ENCODE measurements around the gene UBL3. TPM values are rescaled to one million over a fixed set of nuclear protein-coding genes. Genes with fewer than 3 reads are reported as not detected.

The UBL3 gene
- total and polyA plus RNA-seq, 10 of the 15 experiments (the other 5 are each of a cell fraction or from before 2014, with no cell fraction given) = 5.5 to 13.7 (median 10.6) TPM

DNA sequence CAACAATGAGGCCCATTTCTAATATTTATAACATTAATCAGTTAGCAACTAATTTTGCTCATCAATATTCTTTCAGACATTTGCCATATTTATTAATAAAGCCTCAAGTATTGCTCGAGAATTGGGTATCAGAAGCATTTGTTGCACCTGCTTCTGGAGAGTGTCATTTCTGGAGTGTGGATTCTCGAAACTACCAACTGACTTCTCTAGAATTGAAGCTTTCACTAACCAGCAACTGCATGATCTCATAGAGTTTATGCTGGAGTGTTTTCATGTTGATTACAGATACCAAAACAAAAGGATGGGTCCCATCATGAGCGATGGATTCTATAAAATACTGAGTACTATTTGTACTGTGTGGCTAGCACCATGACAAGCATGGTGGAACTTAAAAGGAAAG is 133.9 kb downstream of the UBL3 start:
- H3K27ac ChIP-seq (ENCODE audit: control insufficient read depth, insufficient read depth) = no peak overlapping the region
- no peak overlapping the region for H3K4me3 ChIP-seq
- TF ChIP-seq, protein P1, sequence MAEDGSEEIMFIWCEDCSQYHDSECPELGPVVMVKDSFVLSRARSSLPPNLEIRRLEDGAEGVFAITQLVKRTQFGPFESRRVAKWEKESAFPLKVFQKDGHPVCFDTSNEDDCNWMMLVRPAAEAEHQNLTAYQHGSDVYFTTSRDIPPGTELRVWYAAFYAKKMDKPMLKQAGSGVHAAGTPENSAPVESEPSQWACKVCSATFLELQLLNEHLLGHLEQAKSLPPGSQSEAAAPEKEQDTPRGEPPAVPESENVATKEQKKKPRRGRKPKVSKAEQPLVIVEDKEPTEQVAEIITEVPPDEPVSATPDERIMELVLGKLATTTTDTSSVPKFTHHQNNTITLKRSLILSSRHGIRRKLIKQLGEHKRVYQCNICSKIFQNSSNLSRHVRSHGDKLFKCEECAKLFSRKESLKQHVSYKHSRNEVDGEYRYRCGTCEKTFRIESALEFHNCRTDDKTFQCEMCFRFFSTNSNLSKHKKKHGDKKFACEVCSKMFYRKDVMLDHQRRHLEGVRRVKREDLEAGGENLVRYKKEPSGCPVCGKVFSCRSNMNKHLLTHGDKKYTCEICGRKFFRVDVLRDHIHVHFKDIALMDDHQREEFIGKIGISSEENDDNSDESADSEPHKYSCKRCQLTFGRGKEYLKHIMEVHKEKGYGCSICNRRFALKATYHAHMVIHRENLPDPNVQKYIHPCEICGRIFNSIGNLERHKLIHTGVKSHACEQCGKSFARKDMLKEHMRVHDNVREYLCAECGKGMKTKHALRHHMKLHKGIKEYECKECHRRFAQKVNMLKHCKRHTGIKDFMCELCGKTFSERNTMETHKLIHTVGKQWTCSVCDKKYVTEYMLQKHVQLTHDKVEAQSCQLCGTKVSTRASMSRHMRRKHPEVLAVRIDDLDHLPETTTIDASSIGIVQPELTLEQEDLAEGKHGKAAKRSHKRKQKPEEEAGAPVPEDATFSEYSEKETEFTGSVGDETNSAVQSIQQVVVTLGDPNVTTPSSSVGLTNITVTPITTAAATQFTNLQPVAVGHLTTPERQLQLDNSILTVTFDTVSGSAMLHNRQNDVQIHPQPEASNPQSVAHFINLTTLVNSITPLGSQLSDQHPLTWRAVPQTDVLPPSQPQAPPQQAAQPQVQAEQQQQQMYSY (CRISPR knock-in tag; IDR thresholded peaks at IDR 0.05) = no peak
- TF ChIP-seq BCL11A (IDR thresholded peaks at IDR 0.05; ENCODE audit: low read depth, low read length) (no peak), BHLHE40 (IDR thresholded peaks at IDR 0.05; ENCODE audit: borderline replicate concordance in 1 of 2, low read depth in 2 of 2, low read length in 1 of 2) (no peak), SIX5 (IDR thresholded peaks at IDR 0.05; ENCODE audit: low read depth, low read length, severe bottlenecking) (no peak), NFIC (IDR thresholded peaks at IDR 0.05; ENCODE audit: low read depth, low read length) (peak; percentile 39; the same call in 1 of the 2 replicates), RUNX3 (IDR thresholded peaks at IDR 0.05; ENCODE audit: low read length) (peak; percentile 13; the same call in 1 of the 2 replicates), STAT1 (conservative IDR thresholded peaks at IDR 0.05) (no peak), JUNB (IDR thresholded peaks at IDR 0.05) (peak; percentile 86), SREBF1 (IDR thresholded peaks at IDR 0.05; ENCODE audit: low read length) (no peak)
- TF ChIP-seq, protein P2, sequence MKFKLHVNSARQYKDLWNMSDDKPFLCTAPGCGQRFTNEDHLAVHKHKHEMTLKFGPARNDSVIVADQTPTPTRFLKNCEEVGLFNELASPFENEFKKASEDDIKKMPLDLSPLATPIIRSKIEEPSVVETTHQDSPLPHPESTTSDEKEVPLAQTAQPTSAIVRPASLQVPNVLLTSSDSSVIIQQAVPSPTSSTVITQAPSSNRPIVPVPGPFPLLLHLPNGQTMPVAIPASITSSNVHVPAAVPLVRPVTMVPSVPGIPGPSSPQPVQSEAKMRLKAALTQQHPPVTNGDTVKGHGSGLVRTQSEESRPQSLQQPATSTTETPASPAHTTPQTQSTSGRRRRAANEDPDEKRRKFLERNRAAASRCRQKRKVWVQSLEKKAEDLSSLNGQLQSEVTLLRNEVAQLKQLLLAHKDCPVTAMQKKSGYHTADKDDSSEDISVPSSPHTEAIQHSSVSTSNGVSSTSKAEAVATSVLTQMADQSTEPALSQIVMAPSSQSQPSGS (IDR thresholded peaks at IDR 0.05; ENCODE audit: low read length) = peak; percentile 18; the same call in 1 of the 2 replicates
- TF ChIP-seq, protein P3, sequence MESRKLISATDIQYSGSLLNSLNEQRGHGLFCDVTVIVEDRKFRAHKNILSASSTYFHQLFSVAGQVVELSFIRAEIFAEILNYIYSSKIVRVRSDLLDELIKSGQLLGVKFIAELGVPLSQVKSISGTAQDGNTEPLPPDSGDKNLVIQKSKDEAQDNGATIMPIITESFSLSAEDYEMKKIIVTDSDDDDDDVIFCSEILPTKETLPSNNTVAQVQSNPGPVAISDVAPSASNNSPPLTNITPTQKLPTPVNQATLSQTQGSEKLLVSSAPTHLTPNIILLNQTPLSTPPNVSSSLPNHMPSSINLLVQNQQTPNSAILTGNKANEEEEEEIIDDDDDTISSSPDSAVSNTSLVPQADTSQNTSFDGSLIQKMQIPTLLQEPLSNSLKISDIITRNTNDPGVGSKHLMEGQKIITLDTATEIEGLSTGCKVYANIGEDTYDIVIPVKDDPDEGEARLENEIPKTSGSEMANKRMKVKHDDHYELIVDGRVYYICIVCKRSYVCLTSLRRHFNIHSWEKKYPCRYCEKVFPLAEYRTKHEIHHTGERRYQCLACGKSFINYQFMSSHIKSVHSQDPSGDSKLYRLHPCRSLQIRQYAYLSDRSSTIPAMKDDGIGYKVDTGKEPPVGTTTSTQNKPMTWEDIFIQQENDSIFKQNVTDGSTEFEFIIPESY (IDR thresholded peaks at IDR 0.05) = no peak
- TF ChIP-seq, protein P4, sequence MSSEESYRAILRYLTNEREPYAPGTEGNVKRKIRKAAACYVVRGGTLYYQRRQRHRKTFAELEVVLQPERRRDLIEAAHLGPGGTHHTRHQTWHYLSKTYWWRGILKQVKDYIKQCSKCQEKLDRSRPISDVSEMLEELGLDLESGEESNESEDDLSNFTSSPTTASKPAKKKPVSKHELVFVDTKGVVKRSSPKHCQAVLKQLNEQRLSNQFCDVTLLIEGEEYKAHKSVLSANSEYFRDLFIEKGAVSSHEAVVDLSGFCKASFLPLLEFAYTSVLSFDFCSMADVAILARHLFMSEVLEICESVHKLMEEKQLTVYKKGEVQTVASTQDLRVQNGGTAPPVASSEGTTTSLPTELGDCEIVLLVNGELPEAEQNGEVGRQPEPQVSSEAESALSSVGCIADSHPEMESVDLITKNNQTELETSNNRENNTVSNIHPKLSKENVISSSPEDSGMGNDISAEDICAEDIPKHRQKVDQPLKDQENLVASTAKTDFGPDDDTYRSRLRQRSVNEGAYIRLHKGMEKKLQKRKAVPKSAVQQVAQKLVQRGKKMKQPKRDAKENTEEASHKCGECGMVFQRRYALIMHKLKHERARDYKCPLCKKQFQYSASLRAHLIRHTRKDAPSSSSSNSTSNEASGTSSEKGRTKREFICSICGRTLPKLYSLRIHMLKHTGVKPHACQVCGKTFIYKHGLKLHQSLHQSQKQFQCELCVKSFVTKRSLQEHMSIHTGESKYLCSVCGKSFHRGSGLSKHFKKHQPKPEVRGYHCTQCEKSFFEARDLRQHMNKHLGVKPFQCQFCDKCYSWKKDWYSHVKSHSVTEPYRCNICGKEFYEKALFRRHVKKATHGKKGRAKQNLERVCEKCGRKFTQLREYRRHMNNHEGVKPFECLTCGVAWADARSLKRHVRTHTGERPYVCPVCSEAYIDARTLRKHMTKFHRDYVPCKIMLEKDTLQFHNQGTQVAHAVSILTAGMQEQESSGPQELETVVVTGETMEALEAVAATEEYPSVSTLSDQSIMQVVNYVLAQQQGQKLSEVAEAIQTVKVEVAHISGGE (CRISPR knock-in tag; IDR thresholded peaks at IDR 0.05) = no peak
- TF ChIP-seq, protein P5, sequence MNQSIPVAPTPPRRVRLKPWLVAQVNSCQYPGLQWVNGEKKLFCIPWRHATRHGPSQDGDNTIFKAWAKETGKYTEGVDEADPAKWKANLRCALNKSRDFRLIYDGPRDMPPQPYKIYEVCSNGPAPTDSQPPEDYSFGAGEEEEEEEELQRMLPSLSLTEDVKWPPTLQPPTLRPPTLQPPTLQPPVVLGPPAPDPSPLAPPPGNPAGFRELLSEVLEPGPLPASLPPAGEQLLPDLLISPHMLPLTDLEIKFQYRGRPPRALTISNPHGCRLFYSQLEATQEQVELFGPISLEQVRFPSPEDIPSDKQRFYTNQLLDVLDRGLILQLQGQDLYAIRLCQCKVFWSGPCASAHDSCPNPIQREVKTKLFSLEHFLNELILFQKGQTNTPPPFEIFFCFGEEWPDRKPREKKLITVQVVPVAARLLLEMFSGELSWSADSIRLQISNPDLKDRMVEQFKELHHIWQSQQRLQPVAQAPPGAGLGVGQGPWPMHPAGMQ (IDR thresholded peaks at IDR 0.05; ENCODE audit: borderline replicate concordance) = no peak

More for the DNA sequence above, 133.9 kb downstream of the UBL3 start:
- DNase-seq (ENCODE audit: low read depth, low spot score) (no peak), ATAC-seq (peak; percentile 50), FAIRE-seq (no peak)
- intact Hi-C loops (cut with micrococcal nuclease; ENCODE audit: unreplicated experiment) = no loop called here
- CTCF ChIA-PET = interaction anchor here (1.0 to 2.1 kb wide), 3 partner anchors 9 to 209 kb away, joined by 4 to 5 read pairs (median 4); no protein-coding TSS in a partner anchor
- H4K20me1 ChIP-seq (ENCODE audit: control insufficient read depth, insufficient read depth) = no peaks in the 10 kb centered on the region
- H3K9ac ChIP-seq (ENCODE audit: control insufficient read depth, insufficient read depth, low read length) = no peak overlapping the region
- POLR2A ChIA-PET = no interaction called here
- no peaks in the 10 kb centered on the region for H3K36me3 ChIP-seq (ENCODE audit: control insufficient read depth in 2 of 2, insufficient read depth in 2 of 2, low read length in 1 of 2)
- SMC1A ChIA-PET (ENCODE audit: uncharacterized antibody, unreplicated experiment) = no interaction called here
- no peak overlapping the region for H3K4me2 ChIP-seq (ENCODE audit: control insufficient read depth, insufficient read depth)
- no peak overlapping the region for H2AFZ ChIP-seq (ENCODE audit: control insufficient read depth, low read depth, low read length)
- H3K9me3 ChIP-seq (replicated peaks; ENCODE audit: control insufficient read depth, insufficient read depth, low read length) = no peaks in the 10 kb centered on the region; the same call in 2 of the 3 replicates
- no peaks in the 10 kb centered on the region for H3K79me2 ChIP-seq (ENCODE audit: control insufficient read depth, insufficient read depth, low read length)
- WGBS (ENCODE audit: insufficient coverage, insufficient replicate concordance, low lambda C conversion rate, missing lambda C conversion rate) = 2% methylated on average over 3 of the region's 3 CpGs
- in situ Hi-C loops (cut with MboI) = no loop called here
- no peaks in the 10 kb centered on the region for H3K4me1 ChIP-seq (ENCODE audit: control insufficient read depth, insufficient read depth, low read length)
- no peaks in the 10 kb centered on the region; a peak in 1 of 4 replicates for H3K27me3 ChIP-seq (replicated peaks in 1 of 2; ENCODE audit: control insufficient read depth in 2 of 2, insufficient read depth in 2 of 2, low read length in 1 of 2)
- RAD21 ChIA-PET (ENCODE audit: unreplicated experiment) = no interaction called here
- BruUV-seq (replicated peaks) = no TSS peak
